Measurements from ENCODE around the gene DDX11.
"Not testable (repeated sequence)": the region's sequence is repeated elsewhere in the genome, so short reads cannot be mapped to it uniquely, and the experiment has no call there.

DDX11 gene

GRCh38 chr12:31073527-31074332, at the start of gene DDX11:
Gene DDX11, plus strand, starts transcription at chr12:31073860. Its CDS starts 4,534 bp downstream, at chr12:31078394.
- peak; percentile 68 for DNase-seq

DNA sequence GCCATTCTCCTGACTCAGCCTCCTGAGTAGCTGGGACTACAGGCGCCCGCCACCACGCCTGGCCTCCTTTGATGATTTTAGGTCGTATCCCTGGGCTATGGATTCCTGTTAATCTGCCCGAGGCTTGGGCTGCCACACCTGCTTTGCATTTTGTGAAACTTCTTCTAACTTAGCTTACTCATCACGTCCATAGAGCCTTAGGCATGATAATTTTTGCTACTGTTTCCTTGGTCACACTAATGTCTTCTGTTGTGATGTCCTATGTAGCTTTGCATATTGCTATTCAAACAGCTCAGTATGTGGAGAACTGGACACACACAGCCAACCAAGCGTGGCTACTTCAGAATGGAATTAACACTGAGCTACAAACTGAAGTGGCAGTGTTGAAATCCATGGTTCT, 47.5 kb upstream of the DDX11 start:
- no peak for DNase-seq

DNA sequence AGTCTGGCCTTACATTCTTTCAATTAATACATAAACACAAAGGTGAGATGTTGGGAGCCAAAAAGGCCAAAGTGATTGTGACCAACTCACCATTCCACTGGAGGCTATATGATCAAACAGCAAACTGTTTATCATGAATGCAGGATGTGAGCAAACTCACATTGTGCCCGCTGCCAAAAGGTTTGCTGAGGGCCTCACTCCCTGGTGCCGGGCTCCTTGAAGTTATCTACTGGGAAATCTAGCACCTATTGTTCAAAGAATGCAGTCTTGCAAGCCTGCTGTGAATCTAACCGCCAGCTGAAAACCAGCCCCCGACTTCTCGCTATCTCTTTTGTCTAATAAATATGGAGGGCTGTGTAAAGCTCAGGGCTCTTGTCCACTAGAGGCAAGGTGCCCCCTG, 46.7 kb upstream of the DDX11 start:
- not testable (repeated sequence) for DNase-seq

GRCh38 chr12:31029468-31029867, 44.2 kb upstream of the DDX11 start:
- DNase-seq, result no peak

GRCh38 chr12:31029916-31030562, 43.6 kb upstream of the DDX11 start:
- DNase-seq, result no peak

- no peak for DNase-seq
Observed at GRCh38 chr12:31031951-31032335, 41.7 kb upstream of the DDX11 start.

GRCh38 chr12:31033146-31033545, 40.5 kb upstream of the DDX11 start:
- no peak for DNase-seq

- no peak for DNase-seq
Observed at GRCh38 chr12:31033681-31034080, 40.0 kb upstream of the DDX11 start.

GRCh38 chr12:31034372-31034771, 39.3 kb upstream of the DDX11 start:
- no peak for DNase-seq

DNA sequence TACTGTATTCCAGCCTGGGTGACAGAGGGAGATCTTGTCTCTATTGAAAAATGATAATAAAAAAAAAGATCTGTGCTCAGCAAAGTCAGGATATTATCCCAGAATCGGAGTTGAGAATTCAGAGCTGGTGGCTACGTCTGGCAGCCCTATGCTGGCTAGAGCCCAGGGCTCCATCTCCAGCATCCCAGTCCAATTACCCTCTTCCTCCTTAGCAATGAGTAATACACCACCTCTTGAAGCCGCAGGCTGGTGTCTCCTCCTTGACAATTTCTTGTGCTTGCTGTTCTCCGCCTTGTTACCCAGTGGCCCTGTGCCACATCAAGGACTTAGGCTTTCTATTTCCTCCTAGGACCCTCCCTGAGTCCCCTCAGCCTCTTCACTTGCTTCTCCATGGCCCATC, 38.4 kb upstream of the DDX11 start:
- DNase-seq, result no peak

- DNase-seq, result no peak
Observed at GRCh38 chr12:31035967-31036665, 37.5 kb upstream of the DDX11 start.

DNA sequence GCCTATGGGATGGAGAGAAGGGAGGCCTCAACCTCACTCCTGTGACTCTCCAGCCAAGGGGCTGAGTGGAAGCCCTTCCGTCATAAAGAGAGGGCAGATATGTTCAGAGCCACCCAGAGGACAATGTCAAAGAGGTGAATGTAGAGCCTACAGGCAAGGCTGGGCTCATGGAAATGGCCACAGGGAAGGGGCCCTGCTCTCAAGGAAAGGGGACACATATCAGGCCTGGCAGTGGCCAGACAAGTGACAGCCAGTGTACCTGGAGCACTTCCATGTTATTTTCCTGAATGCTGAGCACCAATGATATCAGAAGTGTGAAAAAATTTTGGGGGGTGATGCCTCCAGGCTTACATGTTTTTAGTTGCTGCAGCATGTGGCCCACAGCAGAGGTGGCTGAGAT, 36.6 kb upstream of the DDX11 start:
- DNase-seq, result no peak

GRCh38 chr12:31037931-31038330, 35.7 kb upstream of the DDX11 start:
- no peak for DNase-seq

GRCh38 chr12:31041033-31041564, 32.6 kb upstream of the DDX11 start:
- no peak for DNase-seq

- not testable (repeated sequence) for DNase-seq
Observed at GRCh38 chr12:31050143-31050542, 23.5 kb upstream of the DDX11 start.

GRCh38 chr12:31050548-31050947, 23.1 kb upstream of the DDX11 start:
- DNase-seq, result not testable (repeated sequence)

GRCh38 chr12:31051692-31052091, 22.0 kb upstream of the DDX11 start:
- DNase-seq, result not testable (repeated sequence)

GRCh38 chr12:31052121-31052520, 21.5 kb upstream of the DDX11 start:
- not testable (repeated sequence) for DNase-seq

GRCh38 chr12:31052666-31053439, 20.8 kb upstream of the DDX11 start:
- not testable (repeated sequence) for DNase-seq

DNA sequence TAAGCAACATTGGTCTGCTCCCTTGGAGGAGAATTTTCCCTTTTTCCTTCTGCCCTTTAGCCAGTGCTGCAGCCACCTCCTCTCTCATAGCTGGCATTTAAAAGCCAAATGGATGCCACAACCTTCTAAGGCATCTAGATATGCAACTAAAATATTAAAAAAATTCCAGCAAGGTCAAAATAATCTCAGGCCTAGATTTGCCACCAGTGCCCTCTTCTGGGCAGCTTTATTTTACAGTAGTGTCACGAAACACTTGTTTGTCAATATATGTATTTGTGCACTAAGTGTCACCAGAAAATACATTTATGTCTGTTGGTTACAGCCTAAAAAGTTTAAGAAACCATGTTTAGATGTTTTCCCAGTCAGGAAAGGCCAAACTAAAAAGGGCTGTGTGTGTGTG, 19.7 kb upstream of the DDX11 start:
- not testable (repeated sequence) for DNase-seq

DNA sequence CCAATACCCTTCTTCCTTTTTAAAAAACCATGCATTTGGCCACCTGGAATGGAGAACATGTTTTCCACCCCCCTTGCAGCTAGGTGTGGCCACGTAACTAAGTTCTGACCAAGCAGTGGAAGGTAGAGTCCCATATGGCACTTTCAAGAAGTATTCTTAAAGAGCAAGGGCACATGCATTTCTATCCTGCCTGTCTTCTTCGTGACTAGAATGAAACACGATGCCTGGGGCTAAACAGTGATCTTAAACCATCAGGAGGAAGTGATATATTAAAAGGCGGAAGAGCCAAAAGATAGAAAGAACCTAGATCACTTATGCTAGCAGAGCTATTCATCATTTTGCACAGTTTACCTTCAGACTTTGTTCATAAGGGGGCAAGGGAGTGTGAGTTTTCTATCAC, 16.0 kb upstream of the DDX11 start:
- no peak for DNase-seq

DNA sequence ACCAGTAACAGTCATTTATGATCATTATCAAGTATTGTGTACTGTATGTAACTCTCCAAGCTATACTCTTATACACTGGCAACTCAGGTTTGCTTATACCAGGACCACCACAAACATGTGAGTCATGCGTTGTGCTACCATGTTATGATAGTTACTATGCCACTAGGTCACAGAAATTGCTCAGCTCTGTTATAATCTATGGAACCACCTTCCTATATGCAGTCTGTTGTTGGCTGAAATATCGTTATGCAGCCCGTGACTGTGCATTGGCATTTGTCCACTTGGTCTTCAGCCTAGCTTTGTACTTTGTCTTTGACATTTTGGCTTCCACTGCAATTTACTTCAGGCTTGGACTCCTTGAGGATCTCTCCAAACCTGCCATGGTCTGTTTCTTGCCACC, 7.5 kb upstream of the DDX11 start:
- DNase-seq, result not testable (repeated sequence)

DNA sequence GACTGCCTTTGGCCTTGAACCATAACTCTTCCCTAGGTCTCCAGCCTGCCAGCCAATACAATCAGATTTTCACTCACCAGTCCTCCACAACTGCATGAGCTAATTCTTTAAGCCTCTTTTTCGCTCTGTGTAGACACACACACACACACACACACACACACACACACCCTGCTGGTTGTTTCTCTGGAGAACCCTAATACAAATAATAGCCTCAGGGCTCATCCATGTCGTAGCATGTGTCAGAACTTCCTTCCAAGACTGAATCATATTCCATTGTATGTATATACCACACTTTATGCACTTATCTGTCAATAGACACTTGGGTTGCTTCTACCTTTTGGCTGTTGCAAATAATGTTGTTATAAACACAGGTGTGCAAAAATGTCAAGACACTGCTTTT, 6.0 kb upstream of the DDX11 start:
- not testable (repeated sequence) for DNase-seq
